ENCODE results near the gene ATOH8.

- no peak for TF ChIP-seq POLR2A (IDR thresholded peaks at IDR 0.05)
- no peak for TF ChIP-seq CTCF (IDR thresholded peaks at IDR 0.05)
These were observed 35.8 kb upstream of the ATOH8 start for GRCh38 chr2:85718009-85718391.

Data from esophagus squamous epithelium (tissue), 4 donors.